Effector CD8-positive, alpha-beta T cell (primary cell): ENCODE results near the gene PROZ.

ENCODE experiments used
- DNase-seq: peaks from one replicate; lab custom pipeline; 2025; lab: John Stamatoyannopoulos, UW

The PROZ gene

DNA sequence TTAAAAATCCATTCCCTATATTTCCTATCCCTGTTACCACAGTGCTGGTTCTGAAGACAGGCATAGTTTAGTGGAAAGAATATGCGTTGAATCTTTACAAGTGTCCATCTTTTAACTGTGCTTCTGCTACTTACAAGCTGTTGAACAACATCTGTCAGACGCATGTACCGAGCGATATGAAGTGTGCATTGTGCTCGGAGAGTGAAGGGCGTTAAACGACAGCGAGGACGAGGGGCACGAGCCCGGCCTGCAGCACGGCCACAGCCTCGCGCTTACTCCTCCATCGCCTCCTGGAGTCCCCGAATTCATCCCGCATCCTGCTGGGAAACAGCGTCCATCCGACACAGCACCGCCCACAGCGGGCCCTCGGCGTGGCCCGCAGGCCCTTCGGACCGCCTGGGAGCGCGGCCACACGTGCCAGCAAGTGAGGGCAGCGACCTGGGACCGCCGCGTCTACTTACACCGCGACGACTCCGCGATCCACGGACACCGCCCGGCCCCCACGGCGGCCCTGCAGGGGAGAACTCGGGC is 49.5 kb downstream of the PROZ start:
- DNase-seq: no peak

DNA sequence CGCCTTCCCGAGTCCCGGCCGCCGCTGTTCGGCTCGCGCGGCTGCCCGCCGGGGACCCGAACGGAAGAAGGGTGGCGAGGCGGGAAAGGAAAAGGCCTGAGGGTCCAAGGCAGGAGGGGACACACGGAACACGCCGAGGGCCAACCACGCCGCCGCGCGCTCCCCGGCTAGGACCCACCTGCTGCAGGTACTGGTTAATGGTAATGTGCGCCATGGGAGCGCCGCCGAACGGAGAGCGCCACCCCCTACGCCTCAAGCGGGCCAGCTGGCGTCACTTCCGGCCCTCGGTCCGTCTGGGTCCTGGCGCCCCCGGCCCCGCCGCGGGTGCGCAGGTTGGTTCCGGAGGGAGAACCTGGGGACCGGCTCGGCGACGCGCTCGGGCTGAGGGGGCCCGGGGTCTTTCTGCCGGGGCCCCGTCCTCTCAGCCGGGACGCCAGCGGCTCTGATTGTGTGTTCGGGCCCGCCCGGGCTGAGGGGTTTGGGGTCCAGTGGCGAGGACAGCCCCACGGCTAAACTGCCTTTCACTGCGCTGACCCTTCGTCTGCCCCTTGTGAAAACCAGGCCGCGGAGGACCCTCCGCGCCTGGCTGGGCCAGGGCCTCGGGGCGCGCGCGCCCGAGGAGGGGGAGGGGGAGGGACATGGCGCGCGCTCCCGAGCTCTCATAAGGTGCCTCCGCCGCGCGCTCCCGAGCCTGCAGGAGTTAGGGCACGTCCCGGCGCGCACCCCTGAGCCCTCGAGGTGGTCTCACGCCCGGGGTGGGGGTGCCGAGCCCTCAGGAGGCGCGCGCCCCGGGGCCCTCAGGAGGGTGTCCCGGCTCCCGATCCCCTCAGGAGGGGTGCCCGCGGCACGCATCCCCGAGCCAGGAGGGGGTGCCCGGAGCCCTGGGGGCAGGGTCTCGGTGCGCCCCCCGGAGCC is 50.2 kb downstream of the PROZ start, which contains the start of gene PCID2:
PCID2 (minus strand) TSS at position 249 of the 915 bp plus-strand sequence; CDS start at position 214, 35 bp downstream.
- peak; percentile 82 for DNase-seq

DNA sequence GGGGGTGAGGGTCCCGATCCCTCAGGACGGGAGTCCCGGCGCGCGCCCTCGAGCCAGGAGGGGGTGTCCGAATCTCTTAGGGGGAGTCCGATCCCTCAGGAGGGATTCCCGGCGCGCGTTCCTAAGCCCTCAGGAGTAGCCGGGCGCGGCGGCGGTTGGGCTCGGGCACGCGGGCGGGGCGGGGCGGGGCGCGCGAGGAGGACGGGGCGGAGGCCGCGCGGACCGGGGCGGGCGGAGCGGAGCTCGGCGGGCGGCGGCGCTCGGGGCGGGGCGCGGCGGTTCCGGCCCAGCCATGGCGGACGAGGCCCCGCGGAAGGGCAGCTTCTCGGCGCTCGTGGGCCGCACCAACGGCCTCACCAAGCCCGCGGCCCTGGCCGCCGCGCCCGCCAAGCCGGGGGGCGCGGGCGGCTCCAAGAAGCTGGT is 50.9 kb downstream of the PROZ start, which contains the start of gene CUL4A:
CUL4A (plus strand) TSS at position 278 of the 423 bp plus-strand sequence; CDS start at position 293, 15 bp downstream.
- peak; percentile 55 for DNase-seq

DNA sequence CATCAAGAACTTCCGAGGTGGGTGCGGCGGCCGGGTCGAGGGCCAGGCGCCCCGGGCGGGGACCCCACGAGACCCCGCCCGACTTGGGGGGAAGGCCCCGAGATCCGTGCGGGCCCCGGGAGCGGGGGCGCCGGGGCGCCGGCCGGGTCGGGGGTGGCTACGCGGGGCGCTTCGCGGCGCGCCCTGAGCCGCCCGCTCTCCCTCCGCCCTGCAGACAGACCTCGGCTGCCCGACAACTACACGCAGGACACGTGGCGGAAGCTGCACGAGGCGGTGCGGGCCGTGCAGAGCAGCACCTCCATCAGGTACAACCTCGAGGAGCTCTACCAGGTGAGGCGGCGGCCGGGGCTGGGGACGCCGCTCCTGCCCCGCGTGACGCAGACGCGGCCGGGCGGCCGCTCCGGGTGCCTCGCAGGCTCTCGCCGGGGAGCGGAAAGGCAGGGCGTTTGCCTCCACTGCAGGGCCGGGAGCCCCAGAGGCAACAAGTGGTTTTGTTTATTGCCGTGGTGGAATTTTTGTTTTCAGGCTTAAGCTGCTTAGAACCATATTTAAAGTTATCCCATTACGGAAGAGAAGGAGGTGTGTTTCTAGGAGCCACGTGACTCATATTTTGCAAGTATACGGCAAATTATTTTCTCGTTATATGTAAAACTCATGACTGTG is 51.4 kb downstream of the PROZ start:
- DNase-seq: peak; percentile 61

DNA sequence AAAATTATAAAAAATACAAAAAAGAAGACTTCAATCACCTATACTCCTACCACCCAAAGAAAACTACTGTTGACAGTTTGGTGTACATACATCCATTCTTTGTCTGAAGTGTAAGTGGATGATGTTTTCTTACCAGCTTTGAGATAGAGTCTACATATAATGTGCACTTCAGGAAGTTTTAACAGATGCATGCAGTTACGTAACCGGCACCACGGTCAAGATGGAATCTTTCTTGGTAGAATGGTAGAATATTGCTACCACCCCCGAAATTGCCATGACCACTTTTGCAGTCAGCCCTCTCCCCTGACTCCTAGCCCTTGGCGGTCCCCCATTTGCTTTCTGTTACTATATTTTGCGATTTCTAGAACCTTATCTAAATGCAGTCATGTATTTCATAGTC is 52.4 kb downstream of the PROZ start:
- DNase-seq: no peak

DNA sequence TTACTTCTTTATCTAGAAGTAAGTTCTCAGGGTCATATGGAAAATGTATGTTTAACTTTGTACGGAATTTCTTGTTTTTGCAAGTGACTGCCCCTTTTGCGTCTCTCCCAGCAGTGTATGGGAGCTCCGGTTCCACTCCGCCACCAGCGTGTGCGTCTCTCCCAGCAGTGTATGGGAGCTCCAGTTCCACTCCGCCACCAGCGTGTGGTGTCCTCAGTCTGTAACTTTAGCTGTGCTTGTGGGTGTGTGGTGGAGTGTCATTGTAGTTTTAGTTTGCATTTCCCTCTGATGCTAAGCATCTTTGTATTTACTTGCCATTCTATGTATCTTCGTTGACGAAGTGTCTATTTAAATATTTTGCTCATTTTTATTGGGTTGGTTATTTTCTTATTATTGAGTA is 53.3 kb downstream of the PROZ start:
- no peak for DNase-seq

DNA sequence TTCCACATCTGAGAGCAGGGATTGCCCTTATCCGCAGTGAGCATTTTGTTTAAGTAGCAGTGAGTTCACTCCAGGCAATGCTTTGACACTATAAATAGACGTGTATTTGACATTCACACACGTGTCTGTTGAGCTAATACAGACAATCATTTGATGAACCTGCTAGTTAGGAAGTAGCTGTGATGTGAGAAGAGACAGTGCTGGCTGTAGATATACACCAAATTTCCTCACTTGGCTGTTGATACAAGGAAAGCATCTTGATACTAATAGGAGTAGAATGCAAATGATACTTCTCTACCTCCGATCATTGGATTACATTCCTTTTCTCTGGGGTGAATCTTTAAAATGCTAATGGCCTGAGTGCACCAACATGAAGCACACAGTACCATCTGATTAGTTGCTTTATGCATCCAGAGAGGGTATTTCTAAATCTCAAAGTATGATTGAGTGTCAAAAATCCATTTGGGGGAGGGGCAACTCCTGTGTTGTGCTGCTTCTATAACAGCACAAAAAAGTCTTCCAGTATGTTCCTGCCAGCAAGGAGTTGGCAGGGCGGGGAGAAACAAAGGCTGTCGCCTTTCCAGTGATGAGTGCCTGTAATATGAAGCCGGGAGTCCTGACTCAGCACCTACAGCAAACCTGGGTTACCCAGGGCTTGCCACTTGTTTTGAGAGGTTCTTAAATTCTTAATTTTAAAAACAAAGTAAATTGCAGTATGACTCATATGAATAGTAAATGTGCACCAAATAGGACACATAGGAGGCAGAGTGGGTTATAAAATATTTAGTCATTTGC is 58.0 kb downstream of the PROZ start:
- DNase-seq: no peak

DNA sequence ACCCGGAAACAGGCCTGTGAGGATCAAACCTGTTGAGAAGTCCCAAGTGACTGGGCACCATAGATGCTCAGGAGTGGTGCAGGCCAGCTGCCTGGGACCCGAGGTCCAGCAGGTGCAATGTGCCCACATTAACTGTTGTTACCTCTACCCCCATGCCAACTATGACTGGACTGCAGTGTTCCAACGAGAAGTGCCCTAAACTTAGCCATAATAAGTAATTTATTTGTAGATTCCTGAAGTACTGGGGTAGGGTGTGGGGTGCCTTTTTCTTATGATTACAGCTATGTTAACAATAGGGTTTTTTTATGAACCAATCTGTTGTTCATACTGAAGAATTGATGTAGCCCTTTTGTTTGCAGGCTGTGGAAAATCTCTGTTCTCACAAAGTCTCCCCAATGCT is 60.1 kb downstream of the PROZ start:
- DNase-seq: no peak

DNA sequence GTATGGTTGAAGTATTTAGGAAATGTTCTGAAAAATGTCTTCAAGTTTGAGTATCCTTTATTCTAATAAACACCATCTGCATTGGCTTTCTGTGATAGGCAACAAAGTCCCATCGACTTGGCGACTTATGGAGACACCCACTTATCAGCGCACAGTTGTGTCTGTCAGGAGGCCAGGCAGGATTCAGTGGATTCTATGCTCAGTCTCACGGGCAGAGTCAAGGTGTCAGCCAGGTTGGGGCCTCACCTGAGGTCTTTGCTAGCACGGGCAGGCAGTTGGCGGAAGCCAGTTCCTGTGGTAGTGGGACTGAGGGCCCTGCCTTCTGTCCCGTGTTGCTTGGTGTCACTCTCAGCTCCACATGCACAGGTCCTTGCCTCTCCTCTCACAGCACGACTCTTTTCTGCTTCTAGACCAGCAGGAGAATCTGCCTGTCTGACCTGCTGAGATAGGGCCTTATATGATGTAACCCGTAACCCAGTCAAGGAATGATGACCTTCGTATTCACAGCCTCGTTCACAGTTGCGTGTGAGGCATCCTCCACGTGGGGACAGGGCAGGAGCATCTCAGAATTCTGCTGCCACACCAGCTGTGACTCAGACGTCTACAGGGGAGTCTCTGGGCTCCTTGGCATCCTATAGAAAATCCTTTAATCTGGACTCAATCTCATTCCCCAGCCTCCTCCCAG is 61.0 kb downstream of the PROZ start:
- DNase-seq: no peak

DNA sequence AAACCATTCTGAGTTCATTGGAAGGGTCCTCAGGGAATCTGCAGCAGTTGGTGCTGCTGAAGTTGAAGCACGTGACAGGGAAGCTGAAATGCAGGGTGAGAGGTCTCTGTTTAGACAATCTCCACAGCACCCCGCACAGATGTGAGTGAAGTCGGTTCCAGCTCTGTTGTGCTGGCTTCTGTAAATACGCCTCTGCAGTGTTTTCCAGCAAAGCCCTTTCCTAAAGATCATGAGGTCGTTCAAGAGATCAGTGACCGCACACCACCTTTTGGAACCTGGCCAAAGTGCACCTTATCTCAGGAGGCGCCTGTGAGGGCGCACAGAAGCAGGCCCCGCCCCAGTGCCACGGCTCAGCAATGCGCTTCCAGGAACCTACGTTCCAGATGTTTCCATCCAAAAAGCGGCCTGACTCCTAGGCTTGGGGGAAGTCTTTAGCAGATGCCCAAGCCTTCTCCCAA is 61.7 kb downstream of the PROZ start:
- no peak for DNase-seq

DNA sequence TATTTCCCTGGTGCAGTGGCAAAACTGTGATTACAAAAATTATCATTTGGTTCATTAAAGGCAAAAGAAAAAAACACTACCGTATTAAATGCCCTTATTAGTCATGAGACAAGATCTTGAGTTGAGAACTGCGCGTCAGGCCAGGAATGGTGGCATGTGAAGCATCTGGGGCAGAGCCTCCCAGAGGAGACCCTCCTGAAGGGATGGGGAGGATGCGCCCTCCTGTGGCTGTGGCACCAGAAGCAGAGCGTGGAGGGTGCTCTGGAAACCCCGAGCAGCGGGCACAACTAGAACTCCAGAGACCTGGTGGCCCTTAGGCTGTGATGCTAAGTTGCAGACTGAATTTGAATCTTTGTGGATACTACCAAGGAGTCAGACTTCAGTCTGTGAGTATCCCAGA is 62.4 kb downstream of the PROZ start:
- DNase-seq: no peak
